Endothelial cell of hepatic sinusoid (primary cell): ENCODE data around the gene ZNF615.
"Not testable (repeated sequence)": the region's sequence is repeated elsewhere in the genome, so short reads cannot be mapped to it uniquely, and the experiment has no call there.

Experiments used
- in situ Hi-C: cut with HindIII; loops from 2 replicates; pipeline ENCODE4 v1.10.0; 2017; ENCODE audit warnings: low sequenced_read_pairs

The ZNF615 gene

GRCh38 chr19:51980926-51981325, 27.1 kb downstream of the ZNF615 start:
- in situ Hi-C loops = not testable (repeated sequence)

GRCh38 chr19:51980116-51980736, 27.8 kb downstream of the ZNF615 start:
- in situ Hi-C loops = no loop called here

- in situ Hi-C loops = no loop called here
Measured at GRCh38 chr19:51978882-51979281, 29.1 kb downstream of the ZNF615 start.

- in situ Hi-C loops = no loop called here
Measured at GRCh38 chr19:51977346-51977745, 30.7 kb downstream of the ZNF615 start.

- in situ Hi-C loops = no loop called here
Measured at GRCh38 chr19:51976852-51977251, 31.2 kb downstream of the ZNF615 start.

GRCh38 chr19:51975787-51976186, 32.2 kb downstream of the ZNF615 start:
- in situ Hi-C loops = not testable (repeated sequence)

- in situ Hi-C loops = no loop called here
Measured at GRCh38 chr19:51971624-51972023, 36.4 kb downstream of the ZNF615 start.

- in situ Hi-C loops = no loop called here
Measured at GRCh38 chr19:51970718-51971117, 37.3 kb downstream of the ZNF615 start.

GRCh38 chr19:51965583-51965982, 42.4 kb downstream of the ZNF615 start:
- in situ Hi-C loops = no loop called here

- in situ Hi-C loops = not testable (repeated sequence)
Measured at GRCh38 chr19:51960621-51961233, 47.3 kb downstream of the ZNF615 start.

GRCh38 chr19:51959791-51960190, 48.2 kb downstream of the ZNF615 start:
- in situ Hi-C loops = no loop called here

- in situ Hi-C loops = not testable (repeated sequence)
Measured at GRCh38 chr19:51957846-51958245, 50.2 kb downstream of the ZNF615 start.

- in situ Hi-C loops = no loop called here
Measured at GRCh38 chr19:51948975-51949374, 59.0 kb downstream of the ZNF615 start.

- in situ Hi-C loops = no loop called here
Measured at GRCh38 chr19:51946602-51947001, 61.4 kb downstream of the ZNF615 start.

- in situ Hi-C loops = no loop called here
Measured at GRCh38 chr19:51944798-51945552, 63.0 kb downstream of the ZNF615 start.
